ENCODE measurements around the gene HACL1. TPM values are rescaled to one million over a fixed set of nuclear protein-coding genes. Genes with fewer than 3 reads are reported as not detected.

The HACL1 gene
- total and polyA plus RNA-seq, 7 experiments from 2014 or later: 18.7 to 41.4 (median 36.5) TPM

DNA sequence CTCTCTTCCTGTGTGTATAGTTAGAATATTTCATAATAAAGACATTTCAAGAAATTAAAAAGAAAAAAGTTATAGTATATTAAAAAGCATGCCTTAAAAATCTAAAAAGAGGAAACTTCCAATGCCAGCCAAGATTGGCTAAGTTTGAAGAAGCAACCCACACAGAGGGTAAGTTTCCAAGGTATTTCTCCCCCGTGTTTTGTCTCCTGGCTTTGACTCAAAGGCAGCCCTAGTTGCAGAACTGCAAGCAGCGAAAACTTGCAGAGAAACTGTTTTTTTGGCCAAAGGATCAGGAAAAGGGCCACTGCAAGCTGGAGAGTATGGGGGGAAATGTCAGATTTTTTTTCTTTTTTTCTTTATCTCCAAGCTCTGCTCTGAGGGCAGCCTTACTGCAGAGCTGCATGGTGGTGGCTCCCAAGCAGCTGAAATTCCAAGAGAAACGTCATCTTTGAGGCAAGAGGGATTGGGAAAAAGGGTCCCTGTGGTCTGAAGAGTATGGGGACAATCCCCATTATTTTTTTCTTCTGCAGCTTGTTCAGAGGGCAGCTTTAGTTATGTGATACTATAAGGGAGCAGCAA lies 23.0 kb downstream of the HACL1 start:
- H3K27me3 ChIP-seq (ENCODE audit: control insufficient read depth in 2 of 2, insufficient read depth in 2 of 2, low read length in 2 of 2): no peaks in the 10 kb centered on the region
- Mint-ChIP-seq H3K4me3 (no peak overlapping the region), H3K4me1 (peaks cover 0 to 10% (median 0%) of the 10 kb centered on the region in 7 donors), H3K36me3 (peaks cover 11 to 52% (median 36%) of the 10 kb centered on the region in 5 donors), H3K27me3 (no peaks in the 10 kb centered on the region), H3K9me3 (no peaks in the 10 kb centered on the region), H3K27ac (peak overlapping the region in 1 of 9 donors; percentile 87)
- ATAC-seq (no peak), DNase-seq (no peak)
- no peak overlapping the region for H3K27ac ChIP-seq (ENCODE audit: low read depth, low read length)
- intact Hi-C loops (cut with micrococcal nuclease): loop anchor here in 1 of 2 donors (10.0 kb wide), 1 partner anchor 324 kb away; no protein-coding TSS in a partner anchor
- ChIA-PET CTCF (no interaction called here), POLR2A (no interaction called here)
- no peaks in the 10 kb centered on the region for H3K9me3 ChIP-seq (ENCODE audit: control insufficient read depth in 2 of 3, low read length in 3 of 3)
- H3K4me1 ChIP-seq (ENCODE audit: control insufficient read depth in 2 of 2, insufficient read depth in 2 of 2, low read length in 2 of 2): no peaks in the 10 kb centered on the region
- no peak overlapping the region for H3K4me3 ChIP-seq (ENCODE audit: low read length)
- H3K36me3 ChIP-seq (ENCODE audit: control insufficient read depth in 2 of 3, insufficient read depth in 3 of 3, low read length in 3 of 3): peaks cover 5 to 63% (median 5%) of the 10 kb centered on the region in 3 experiments

DNA sequence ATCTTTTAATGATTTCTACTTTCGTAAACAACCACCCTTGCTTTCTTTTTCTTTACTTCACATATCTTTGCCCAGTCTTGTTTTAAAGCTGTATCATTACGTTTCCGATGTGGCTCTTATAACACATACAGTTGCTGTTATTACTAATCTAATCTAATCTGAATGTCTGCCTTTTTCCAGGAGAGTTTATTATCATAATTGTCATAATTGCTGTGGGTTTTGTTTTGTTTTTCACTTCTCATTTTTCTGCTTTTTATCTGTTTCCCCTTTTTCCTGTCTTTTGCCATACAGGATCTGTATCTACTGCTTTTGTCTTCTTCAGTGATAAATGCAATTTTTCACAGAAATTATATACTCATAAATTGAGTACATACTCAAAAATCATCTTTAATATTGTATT lies 24.9 kb downstream of the HACL1 start:
- Mint-ChIP-seq H3K4me3 (no peak overlapping the region), H3K4me1 (peaks cover 0 to 12% (median 3%) of the 10 kb centered on the region in 7 donors), H3K36me3 (peaks cover 13 to 47% (median 30%) of the 10 kb centered on the region in 5 donors), H3K27me3 (no peaks in the 10 kb centered on the region), H3K9me3 (no peaks in the 10 kb centered on the region), H3K27ac (no peak overlapping the region)
- Histone ChIP-seq H3K4me3 (ENCODE audit: low read length) (no peak overlapping the region), H3K36me3 (ENCODE audit: control insufficient read depth in 2 of 3, insufficient read depth in 3 of 3, low read length in 3 of 3) (peaks cover 5 to 66% (median 5%) of the 10 kb centered on the region in 3 experiments), H3K27me3 (ENCODE audit: control insufficient read depth in 2 of 2, insufficient read depth in 2 of 2, low read length in 2 of 2) (no peaks in the 10 kb centered on the region), H3K9me3 (ENCODE audit: control insufficient read depth in 2 of 3, low read length in 3 of 3) (no peaks in the 10 kb centered on the region), H3K27ac (ENCODE audit: low read depth, low read length) (no peak overlapping the region), H3K4me1 (ENCODE audit: control insufficient read depth in 2 of 2, insufficient read depth in 2 of 2, low read length in 2 of 2) (no peaks in the 10 kb centered on the region)
- DNase-seq (no peak), ATAC-seq (peak; percentile 29)
- ChIA-PET CTCF (no interaction called here), POLR2A (no interaction called here)
- intact Hi-C loops (cut with micrococcal nuclease): loop anchor here in 1 of 2 donors (10.0 kb wide), 1 partner anchor 322 kb away; no protein-coding TSS in a partner anchor

DNA sequence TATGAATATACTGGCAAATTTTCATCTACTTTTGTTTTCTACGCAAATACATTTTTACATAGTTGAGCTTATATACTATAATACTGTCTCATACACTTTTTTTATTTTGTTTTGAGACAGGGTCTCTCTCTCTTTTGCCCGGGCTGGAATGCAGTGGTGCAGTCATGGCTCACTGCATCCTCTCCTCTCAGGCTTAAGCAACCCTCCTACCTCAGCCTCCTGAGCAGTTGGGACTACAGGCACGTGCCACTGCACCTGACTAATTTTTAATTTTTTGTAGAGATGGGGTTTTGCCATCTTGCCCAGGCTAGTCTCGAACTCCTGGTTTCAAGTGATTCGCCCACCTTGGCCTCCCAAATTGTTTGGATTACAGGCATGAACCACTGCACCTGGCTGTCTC lies 25.9 kb downstream of the HACL1 start:
- Mint-ChIP-seq H3K4me3 (no peak overlapping the region), H3K27ac (no peak overlapping the region), H3K9me3 (no peaks in the 10 kb centered on the region), H3K36me3 (peaks cover 11 to 49% (median 31%) of the 10 kb centered on the region in 5 donors), H3K4me1 (peaks cover 0 to 12% (median 3%) of the 10 kb centered on the region in 7 donors), H3K27me3 (no peaks in the 10 kb centered on the region)
- CTCF ChIA-PET: no interaction called here
- Histone ChIP-seq H3K27ac (ENCODE audit: low read depth, low read length) (no peak overlapping the region), H3K9me3 (ENCODE audit: control insufficient read depth in 2 of 3, low read length in 3 of 3) (no peaks in the 10 kb centered on the region), H3K36me3 (ENCODE audit: control insufficient read depth in 2 of 3, insufficient read depth in 3 of 3, low read length in 3 of 3) (peaks cover 5 to 69% (median 5%) of the 10 kb centered on the region in 3 experiments), H3K4me3 (ENCODE audit: low read length) (no peak overlapping the region), H3K27me3 (ENCODE audit: control insufficient read depth in 2 of 2, insufficient read depth in 2 of 2, low read length in 2 of 2) (no peaks in the 10 kb centered on the region), H3K4me1 (ENCODE audit: control insufficient read depth in 2 of 2, insufficient read depth in 2 of 2, low read length in 2 of 2) (no peaks in the 10 kb centered on the region)
- intact Hi-C loops (cut with micrococcal nuclease): loop anchor here in 1 of 2 donors (10.0 kb wide), 1 partner anchor 321 kb away; no protein-coding TSS in a partner anchor
- DNase-seq (no peak), ATAC-seq (no peak)
- POLR2A ChIA-PET: no interaction called here

DNA sequence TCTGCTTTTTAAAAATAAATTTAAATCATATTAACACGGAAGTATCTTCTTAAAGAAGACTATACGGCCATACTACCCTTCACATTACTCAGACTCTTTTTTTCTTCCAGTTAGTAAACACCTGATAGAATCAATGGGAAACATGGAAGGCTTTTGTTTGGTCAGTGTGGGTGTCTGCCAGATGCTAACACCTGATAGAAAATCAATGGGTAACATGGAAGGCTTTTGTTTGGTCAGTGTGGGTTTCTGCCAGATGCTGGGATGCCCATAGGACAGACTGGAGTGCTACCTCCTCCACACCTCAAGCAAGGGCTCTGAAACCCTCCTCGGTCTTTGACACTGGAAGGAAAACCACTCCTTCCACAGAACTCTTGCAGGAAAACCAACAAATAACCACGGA lies 29.2 kb downstream of the HACL1 start:
- H3K9me3 Mint-ChIP-seq: peaks cover 0 to 2% (median 0%) of the 10 kb centered on the region in 11 donors
- intact Hi-C loops (cut with micrococcal nuclease): loop anchor here in 1 of 2 donors (10.0 kb wide), 1 partner anchor 317 kb away; no protein-coding TSS in a partner anchor
- no peaks in the 10 kb centered on the region for H3K27me3 Mint-ChIP-seq
- no peak for ATAC-seq
- DNase-seq: no peak
- Histone ChIP-seq H3K27me3 (ENCODE audit: control insufficient read depth in 2 of 2, insufficient read depth in 2 of 2, low read length in 2 of 2) (no peaks in the 10 kb centered on the region), H3K9me3 (ENCODE audit: control insufficient read depth in 2 of 3, low read length in 3 of 3) (no peaks in the 10 kb centered on the region), H3K4me1 (ENCODE audit: control insufficient read depth in 2 of 2, insufficient read depth in 2 of 2, low read length in 2 of 2) (no peaks in the 10 kb centered on the region), H3K36me3 (ENCODE audit: control insufficient read depth in 2 of 3, insufficient read depth in 3 of 3, low read length in 3 of 3) (peaks cover 0 to 66% (median 13%) of the 10 kb centered on the region in 3 experiments), H3K4me3 (ENCODE audit: low read length) (no peak overlapping the region), H3K27ac (ENCODE audit: low read depth, low read length) (no peak overlapping the region)
- no peak overlapping the region for H3K4me3 Mint-ChIP-seq
- H3K4me1 Mint-ChIP-seq: peaks cover 0 to 11% (median 3%) of the 10 kb centered on the region in 7 donors
- ChIA-PET POLR2A (interaction anchor here (0.9 kb wide), 1 partner anchor 365 kb away, joined by 4 read pairs; no protein-coding TSS in a partner anchor), CTCF (no interaction called here)
- H3K36me3 Mint-ChIP-seq: peaks cover 0 to 55% (median 33%) of the 10 kb centered on the region in 5 donors
- no peak overlapping the region for H3K27ac Mint-ChIP-seq

DNA sequence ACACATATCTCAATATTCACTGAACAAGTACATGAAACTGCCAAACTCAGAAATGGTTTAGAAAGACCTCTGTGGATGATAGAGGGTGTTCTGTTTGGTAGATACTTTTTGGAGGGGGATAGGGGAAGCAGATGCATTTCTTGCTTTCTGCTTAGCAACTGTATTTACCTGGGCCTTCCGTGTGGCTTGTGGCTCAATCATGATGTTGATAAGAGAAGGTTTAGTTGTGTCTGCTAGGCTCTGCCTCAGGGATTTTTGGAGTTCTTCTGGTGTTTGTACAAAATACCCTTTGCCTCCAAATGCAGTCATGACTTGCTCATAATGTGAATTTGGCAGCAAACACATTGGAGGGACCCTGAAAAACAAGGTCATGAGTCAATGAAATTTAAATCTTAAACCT lies 38.2 kb downstream of the HACL1 start:
- POLR2A ChIA-PET: no interaction called here
- H3K36me3 ChIP-seq (ENCODE audit: control insufficient read depth in 2 of 3, insufficient read depth in 3 of 3, low read length in 3 of 3): peaks cover 7 to 72% (median 27%) of the 10 kb centered on the region in 3 experiments
- no peak for DNase-seq
- no peaks in the 10 kb centered on the region for H3K4me1 ChIP-seq (ENCODE audit: control insufficient read depth in 2 of 2, insufficient read depth in 2 of 2, low read length in 2 of 2)
- intact Hi-C loops (cut with micrococcal nuclease): no loop called here
- H3K27me3 Mint-ChIP-seq: no peaks in the 10 kb centered on the region
- H3K36me3 Mint-ChIP-seq: peaks cover 5 to 60% (median 33%) of the 10 kb centered on the region in 5 donors
- H3K4me3 ChIP-seq (ENCODE audit: low read length): no peak overlapping the region
- H3K9me3 Mint-ChIP-seq: peaks cover 0 to 2% (median 0%) of the 10 kb centered on the region in 11 donors
- ATAC-seq: no peak
- CTCF ChIA-PET: no interaction called here
- H3K27ac Mint-ChIP-seq: peak overlapping the region in 3 of 9 donors; percentile 9 to 90 (median 58)
- H3K27ac ChIP-seq (ENCODE audit: low read depth, low read length): no peak overlapping the region
- H3K4me3 Mint-ChIP-seq: no peak overlapping the region
- peaks cover 0 to 10% (median 0%) of the 10 kb centered on the region in 7 donors for H3K4me1 Mint-ChIP-seq
- no peaks in the 10 kb centered on the region for H3K9me3 ChIP-seq (ENCODE audit: control insufficient read depth in 2 of 3, low read length in 3 of 3)
- no peaks in the 10 kb centered on the region for H3K27me3 ChIP-seq (ENCODE audit: control insufficient read depth in 2 of 2, insufficient read depth in 2 of 2, low read length in 2 of 2)

DNA sequence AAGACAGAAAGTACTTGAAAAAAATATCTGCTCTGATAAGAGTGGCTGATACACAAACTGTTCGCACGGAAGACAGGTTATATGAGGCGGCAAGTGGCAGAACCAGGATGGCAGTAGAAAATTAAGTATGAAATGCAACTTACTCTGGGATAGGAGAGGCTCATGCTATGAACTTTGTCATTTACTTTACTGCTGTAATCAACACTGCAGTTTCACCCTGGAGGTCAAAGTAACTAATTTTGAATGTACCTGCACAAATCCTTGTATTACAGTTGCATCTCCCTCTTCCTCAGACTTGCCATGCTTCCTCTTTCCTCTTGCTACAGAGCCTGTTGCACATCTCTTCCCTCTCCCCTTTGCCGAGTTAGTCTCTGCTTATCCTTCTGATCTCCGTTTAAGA lies 38.8 kb downstream of the HACL1 start:
- Mint-ChIP-seq H3K36me3 (peaks cover 5 to 54% (median 28%) of the 10 kb centered on the region in 5 donors), H3K4me1 (peaks cover 0 to 9% (median 4%) of the 10 kb centered on the region in 7 donors), H3K27ac (peak overlapping the region in 4 of 9 donors; percentile 13 to 90 (median 56)), H3K4me3 (no peak overlapping the region), H3K27me3 (no peaks in the 10 kb centered on the region), H3K9me3 (peaks cover 0 to 2% (median 0%) of the 10 kb centered on the region in 11 donors)
- H3K27ac ChIP-seq (ENCODE audit: low read depth, low read length): no peak overlapping the region
- no peak overlapping the region for H3K4me3 ChIP-seq (ENCODE audit: low read length)
- peaks cover 7 to 66% (median 21%) of the 10 kb centered on the region in 3 experiments for H3K36me3 ChIP-seq (ENCODE audit: control insufficient read depth in 2 of 3, insufficient read depth in 3 of 3, low read length in 3 of 3)
- DNase-seq (no peak), ATAC-seq (no peak)
- CTCF ChIA-PET: no interaction called here
- no peaks in the 10 kb centered on the region for H3K27me3 ChIP-seq (ENCODE audit: control insufficient read depth in 2 of 2, insufficient read depth in 2 of 2, low read length in 2 of 2)
- no peaks in the 10 kb centered on the region for H3K9me3 ChIP-seq (ENCODE audit: control insufficient read depth in 2 of 3, low read length in 3 of 3)
- peaks cover 0 to 3% of the 10 kb centered on the region in 2 donors for H3K4me1 ChIP-seq (ENCODE audit: control insufficient read depth in 2 of 2, insufficient read depth in 2 of 2, low read length in 2 of 2)
- POLR2A ChIA-PET: no interaction called here
- intact Hi-C loops (cut with micrococcal nuclease): no loop called here

Data from naive thymus-derived CD4-positive, alpha-beta T cell (primary cell).